ENCODE measurements around the gene CELA3A.
"Not testable (repeated sequence)": the region's sequence is repeated elsewhere in the genome, so short reads cannot be mapped to it uniquely, and the experiment has no call there.

Gene CELA3A

GRCh38 chr1:22021061-22021460, 19.6 kb downstream of the CELA3A start:
- no peak for DNase-seq

GRCh38 chr1:22024485-22025367, 23.3 kb downstream of the CELA3A start:
- peak; percentile 77 to 86 for DNase-seq

- peak; percentile 89 to 91 for DNase-seq
These were observed 24.1 kb downstream of the CELA3A start for GRCh38 chr1:22025368-22026155.

- peak in 1 of 2 donors; percentile 42 for DNase-seq
These were observed 25.4 kb downstream of the CELA3A start for GRCh38 chr1:22026924-22027289.

- DNase-seq: no peak
These were observed 28.6 kb downstream of the CELA3A start for GRCh38 chr1:22030057-22030456.

- no peak for DNase-seq
These were observed 29.0 kb downstream of the CELA3A start for GRCh38 chr1:22030473-22030872.

GRCh38 chr1:22031214-22031962, 29.9 kb downstream of the CELA3A start:
- DNase-seq: peak; percentile 56 to 73

- DNase-seq: not testable (repeated sequence)
These were observed 33.4 kb downstream of the CELA3A start for GRCh38 chr1:22034834-22035233.

- no peak for DNase-seq
These were observed 36.1 kb downstream of the CELA3A start for GRCh38 chr1:22037520-22037919.

GRCh38 chr1:22038036-22038435, 36.6 kb downstream of the CELA3A start:
- no peak for DNase-seq

GRCh38 chr1:22039594-22040285, 38.3 kb downstream of the CELA3A start:
- peak; percentile 95 to 96 for DNase-seq

GRCh38 chr1:22040286-22040623, 38.8 kb downstream of the CELA3A start:
- no peak for DNase-seq

- DNase-seq: no peak
These were observed 40.0 kb downstream of the CELA3A start for GRCh38 chr1:22041505-22041904.

- DNase-seq: no peak
These were observed 41.8 kb downstream of the CELA3A start for GRCh38 chr1:22043198-22043769.

GRCh38 chr1:22044690-22045420, 43.4 kb downstream of the CELA3A start:
- no peak for DNase-seq

- DNase-seq: no peak
These were observed 44.3 kb downstream of the CELA3A start for GRCh38 chr1:22045604-22046228.

GRCh38 chr1:22048351-22049192, 47.1 kb downstream of the CELA3A start:
- DNase-seq: no peak

- DNase-seq: no peak
These were observed 48.9 kb downstream of the CELA3A start for GRCh38 chr1:22050330-22050729.

GRCh38 chr1:22051607-22052114, 50.2 kb downstream of the CELA3A start:
- no peak for DNase-seq

Measured in CD4-positive, alpha-beta T cell treated with Interferon alpha-2 for 1 hour (primary cell).